GM23338 (cell line): ENCODE measurements around the gene AJUBA.

ENCODE experiments used
- JUNB ChIP-seq: IDR thresholded peaks from one replicate; pipeline ENCODE4 v1.6.1; 2016; ENCODE audit warnings: antibody characterized with exemption; ENCODE audit not compliant: unreplicated experiment
- ZNF331 ChIP-seq: fragments of 250-450 bp; sonication (Bioruptor Pico); IDR thresholded peaks from 2 replicates; pipeline ENCODE4 v1.5.0; 2020; ENCODE audit warnings: low read depth, mild to moderate bottlenecking, moderate library complexity
- TF ChIP-seq, protein P1 (sequence below), 2 experiments: fragments of 200-600 bp in 1 of 2; sonication (generic) in 1 of 2; conservative IDR thresholded peaks; 2 replicates each; pipeline versions ENCODE4 v1.5.1 to v1.6.1; 2016 to 2017; ENCODE audit warnings: antibody characterized with exemption in 2 of 2, low read depth in 2 of 2, mild to moderate bottlenecking in 2 of 2, moderate library complexity in 1 of 2

DNA sequence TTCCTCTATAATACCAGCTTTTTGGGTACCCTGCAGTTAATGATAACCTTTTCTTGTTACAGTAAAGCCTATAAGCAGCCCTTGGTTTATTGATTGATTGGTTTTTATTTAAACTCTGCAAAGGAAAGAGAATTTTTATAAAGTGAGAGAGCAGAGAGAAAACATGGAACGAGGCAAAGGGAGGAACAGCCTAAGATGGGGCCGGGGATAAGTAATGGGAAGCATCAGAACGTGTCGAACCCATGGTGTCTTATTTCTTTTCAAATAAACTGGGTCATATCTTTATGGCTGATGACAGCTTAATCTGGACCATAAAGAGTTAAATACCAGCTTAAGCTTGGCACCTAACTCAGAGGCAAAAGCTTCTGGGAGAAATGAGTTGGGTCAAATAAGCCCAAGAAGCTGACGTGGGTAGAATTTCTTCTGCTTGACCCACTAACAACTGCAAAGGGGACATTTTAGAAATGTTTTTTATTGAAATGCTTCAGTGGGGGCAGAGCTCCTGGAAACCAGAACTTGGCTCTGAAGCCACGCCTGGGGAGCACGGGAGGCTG lies 39.6 kb upstream of the AJUBA start:
- TF ChIP-seq, protein P1, sequence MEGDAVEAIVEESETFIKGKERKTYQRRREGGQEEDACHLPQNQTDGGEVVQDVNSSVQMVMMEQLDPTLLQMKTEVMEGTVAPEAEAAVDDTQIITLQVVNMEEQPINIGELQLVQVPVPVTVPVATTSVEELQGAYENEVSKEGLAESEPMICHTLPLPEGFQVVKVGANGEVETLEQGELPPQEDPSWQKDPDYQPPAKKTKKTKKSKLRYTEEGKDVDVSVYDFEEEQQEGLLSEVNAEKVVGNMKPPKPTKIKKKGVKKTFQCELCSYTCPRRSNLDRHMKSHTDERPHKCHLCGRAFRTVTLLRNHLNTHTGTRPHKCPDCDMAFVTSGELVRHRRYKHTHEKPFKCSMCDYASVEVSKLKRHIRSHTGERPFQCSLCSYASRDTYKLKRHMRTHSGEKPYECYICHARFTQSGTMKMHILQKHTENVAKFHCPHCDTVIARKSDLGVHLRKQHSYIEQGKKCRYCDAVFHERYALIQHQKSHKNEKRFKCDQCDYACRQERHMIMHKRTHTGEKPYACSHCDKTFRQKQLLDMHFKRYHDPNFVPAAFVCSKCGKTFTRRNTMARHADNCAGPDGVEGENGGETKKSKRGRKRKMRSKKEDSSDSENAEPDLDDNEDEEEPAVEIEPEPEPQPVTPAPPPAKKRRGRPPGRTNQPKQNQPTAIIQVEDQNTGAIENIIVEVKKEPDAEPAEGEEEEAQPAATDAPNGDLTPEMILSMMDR (conservative IDR thresholded peaks at IDR 0.05; ENCODE audit: low read depth in 2 of 2) = no peak
- TF ChIP-seq ZNF331 = no peak
- TF ChIP-seq JUNB = no peak
